NCI-H69 (cell line): ENCODE data around the gene PAK2.
"Not testable (repeated sequence)": the region's sequence is repeated elsewhere in the genome, so short reads cannot be mapped to it uniquely, and the experiment has no call there.

ENCODE experiments used
- DNase-seq: peaks from one replicate; lab custom pipeline; 2025; lab: John Stamatoyannopoulos, UW

PAK2 gene

GRCh38 chr3:196739671-196740480 is at the start of gene PAK2:
PAK2 (plus strand) TSS chr3:196739857; CDS start chr3:196782647, 42,790 bp downstream.
- DNase-seq, result peak; percentile 96

- no peak for DNase-seq
Observed at GRCh38 chr3:196689941-196690660, 49.6 kb upstream of the PAK2 start.

GRCh38 chr3:196691386-196691785 is 48.3 kb upstream of the PAK2 start:
- no peak for DNase-seq

GRCh38 chr3:196694202-196694638 is 45.4 kb upstream of the PAK2 start:
- no peak for DNase-seq

- DNase-seq, result no peak
Observed at GRCh38 chr3:196694941-196695848, 44.5 kb upstream of the PAK2 start.

GRCh38 chr3:196695849-196696226 is 43.8 kb upstream of the PAK2 start:
- no peak for DNase-seq

GRCh38 chr3:196697270-196697669 is 42.4 kb upstream of the PAK2 start:
- DNase-seq, result no peak

GRCh38 chr3:196699749-196700148 is 39.9 kb upstream of the PAK2 start:
- no peak for DNase-seq

- no peak for DNase-seq
Observed at GRCh38 chr3:196700801-196701200, 38.9 kb upstream of the PAK2 start.

GRCh38 chr3:196706327-196706726 is 33.3 kb upstream of the PAK2 start:
- DNase-seq, result no peak

GRCh38 chr3:196706731-196707130 is 32.9 kb upstream of the PAK2 start:
- no peak for DNase-seq

GRCh38 chr3:196707566-196707965 is 32.1 kb upstream of the PAK2 start:
- no peak for DNase-seq

GRCh38 chr3:196708467-196708866 is 31.2 kb upstream of the PAK2 start:
- no peak for DNase-seq

- DNase-seq, result peak; percentile 96
Observed at GRCh38 chr3:196711838-196712513, 27.7 kb upstream of the PAK2 start, which contains the start of the genes CEP19 and PIGX. CEP19 (minus strand) TSS chr3:196712250; CDS start chr3:196708657, 3,593 bp downstream. PIGX (plus strand) TSS chr3:196712377.

GRCh38 chr3:196712514-196713413 is 26.9 kb upstream of the PAK2 start:
- peak; percentile 74 for DNase-seq

GRCh38 chr3:196717162-196717561 is 22.5 kb upstream of the PAK2 start:
- not testable (repeated sequence) for DNase-seq

GRCh38 chr3:196721097-196721496 is 18.6 kb upstream of the PAK2 start:
- no peak for DNase-seq

GRCh38 chr3:196726788-196727675 is 12.6 kb upstream of the PAK2 start:
- no peak for DNase-seq

GRCh38 chr3:196735751-196736150 is 3.9 kb upstream of the PAK2 start:
- no peak for DNase-seq
